ENCODE results near the gene FOXN4. TPM values are rescaled to one million over a fixed set of nuclear protein-coding genes. Genes with fewer than 3 reads are reported as not detected.
A peak's percentile ranks its signal among the peaks of the same experiment; 100 is the strongest.

The FOXN4 gene
- total RNA-seq, 4 donors from 2014 or later: not detected

GRCh38 chr12:109291117-109291516 lies 18.0 kb downstream of the FOXN4 start:
- 45% methylated on average over 9 of the region's 15 CpGs for WGBS
- H3K27ac ChIP-seq: no peak overlapping the region
- H3K4me3 ChIP-seq: peak overlapping the region; percentile 32
- H3K27me3 ChIP-seq: peaks cover 15% of the 10 kb centered on the region
- no peak for TF ChIP-seq POLR2AphosphoS5 (IDR thresholded peaks at IDR 0.05)
- no peak for TF ChIP-seq EP300 (IDR thresholded peaks at IDR 0.05)
- no peak for TF ChIP-seq POLR2A (IDR thresholded peaks at IDR 0.05)
- no peak for TF ChIP-seq CTCF (IDR thresholded peaks at IDR 0.05)
- H3K4me1 ChIP-seq: peaks cover 11% of the 10 kb centered on the region
- no peaks in the 10 kb centered on the region for H3K9me3 ChIP-seq
- no peaks in the 10 kb centered on the region for H3K36me3 ChIP-seq
- DNase-seq (ENCODE audit: low spot score in 2 of 2): no peak

GRCh38 chr12:109290061-109290460 lies 19.0 kb downstream of the FOXN4 start:
- Histone ChIP-seq H3K27me3 (peaks cover 15% of the 10 kb centered on the region), H3K9me3 (no peaks in the 10 kb centered on the region), H3K4me1 (peaks cover 11% of the 10 kb centered on the region), H3K27ac (no peak overlapping the region), H3K36me3 (no peaks in the 10 kb centered on the region), H3K4me3 (no peak overlapping the region)
- DNase-seq (ENCODE audit: low spot score in 2 of 2): no peak
- WGBS: 86% methylated on average over 8 of the region's 18 CpGs
- no peak for TF ChIP-seq EP300 (IDR thresholded peaks at IDR 0.05)
- TF ChIP-seq POLR2AphosphoS5 (IDR thresholded peaks at IDR 0.05): no peak
- no peak for TF ChIP-seq POLR2A (IDR thresholded peaks at IDR 0.05)
- no peak for TF ChIP-seq CTCF (IDR thresholded peaks at IDR 0.05)

- Histone ChIP-seq H3K36me3 (no peaks in the 10 kb centered on the region), H3K27me3 (peaks cover 15% of the 10 kb centered on the region), H3K27ac (no peak overlapping the region), H3K4me1 (peaks cover 11% of the 10 kb centered on the region), H3K9me3 (no peaks in the 10 kb centered on the region), H3K4me3 (no peak overlapping the region)
- TF ChIP-seq POLR2A (IDR thresholded peaks at IDR 0.05) (no peak), CTCF (IDR thresholded peaks at IDR 0.05) (no peak), POLR2AphosphoS5 (IDR thresholded peaks at IDR 0.05) (no peak), EP300 (IDR thresholded peaks at IDR 0.05) (no peak)
- 88% methylated on average over 6 of the region's 6 CpGs for WGBS
- no peak for DNase-seq (ENCODE audit: low spot score in 2 of 2)
These were observed 19.5 kb downstream of the FOXN4 start for GRCh38 chr12:109289551-109289950.

GRCh38 chr12:109289004-109289403 lies 20.1 kb downstream of the FOXN4 start:
- no peak for DNase-seq (ENCODE audit: low spot score in 2 of 2)
- 63% methylated on average over 4 of the region's 4 CpGs for WGBS
- Histone ChIP-seq H3K27ac (no peak overlapping the region), H3K36me3 (no peaks in the 10 kb centered on the region), H3K27me3 (peaks cover 15% of the 10 kb centered on the region), H3K9me3 (no peaks in the 10 kb centered on the region), H3K4me1 (peaks cover 11% of the 10 kb centered on the region), H3K4me3 (no peak overlapping the region)
- TF ChIP-seq POLR2A (IDR thresholded peaks at IDR 0.05) (no peak), CTCF (IDR thresholded peaks at IDR 0.05) (no peak), EP300 (IDR thresholded peaks at IDR 0.05) (no peak), POLR2AphosphoS5 (IDR thresholded peaks at IDR 0.05) (no peak)

GRCh38 chr12:109288571-109288970 lies 20.5 kb downstream of the FOXN4 start:
- H3K9me3 ChIP-seq: no peaks in the 10 kb centered on the region

More at GRCh38 chr12:109288571-109288970, 20.5 kb downstream of the FOXN4 start:
- no peaks in the 10 kb centered on the region for H3K36me3 ChIP-seq
- TF ChIP-seq CTCF (IDR thresholded peaks at IDR 0.05) (no peak), POLR2AphosphoS5 (IDR thresholded peaks at IDR 0.05) (no peak), POLR2A (IDR thresholded peaks at IDR 0.05) (no peak)
- H3K27me3 ChIP-seq: peaks cover 15% of the 10 kb centered on the region
- no peak for DNase-seq (ENCODE audit: low spot score in 2 of 2)
- H3K4me3 ChIP-seq: no peak overlapping the region
- 71% methylated on average over 1 of the region's 1 CpG for WGBS
- no peak overlapping the region for H3K27ac ChIP-seq
- H3K4me1 ChIP-seq: peaks cover 11% of the 10 kb centered on the region

Data from suprapubic skin (tissue), 4 donors.